ES-I3 (cell line): ENCODE data around the gene CCDC134.

ENCODE experiments used
- H3K36me3 ChIP-seq: 2 replicates; pipeline ENCODE4 v1.6.1; 2013; ENCODE audit warnings: mild to moderate bottlenecking, low read length, control low read depth, moderate library complexity; ENCODE audit not compliant: insufficient read depth
- H3K4me1 ChIP-seq: 2 replicates; pipeline ENCODE4 v1.6.1; 2013; ENCODE audit warnings: mild to moderate bottlenecking, control low read depth, low read length; ENCODE audit not compliant: insufficient read depth
- H3K9ac ChIP-seq: 2 replicates; pipeline ENCODE4 v1.6.1; 2013; ENCODE audit warnings: low read depth, mild to moderate bottlenecking, low read length, moderate library complexity
- H3K9me3 ChIP-seq: 2 replicates; pipeline ENCODE4 v1.6.1; 2013; ENCODE audit warnings: mild to moderate bottlenecking, low read length, moderate library complexity; ENCODE audit not compliant: control insufficient read depth, insufficient read depth

The CCDC134 gene

DNA sequence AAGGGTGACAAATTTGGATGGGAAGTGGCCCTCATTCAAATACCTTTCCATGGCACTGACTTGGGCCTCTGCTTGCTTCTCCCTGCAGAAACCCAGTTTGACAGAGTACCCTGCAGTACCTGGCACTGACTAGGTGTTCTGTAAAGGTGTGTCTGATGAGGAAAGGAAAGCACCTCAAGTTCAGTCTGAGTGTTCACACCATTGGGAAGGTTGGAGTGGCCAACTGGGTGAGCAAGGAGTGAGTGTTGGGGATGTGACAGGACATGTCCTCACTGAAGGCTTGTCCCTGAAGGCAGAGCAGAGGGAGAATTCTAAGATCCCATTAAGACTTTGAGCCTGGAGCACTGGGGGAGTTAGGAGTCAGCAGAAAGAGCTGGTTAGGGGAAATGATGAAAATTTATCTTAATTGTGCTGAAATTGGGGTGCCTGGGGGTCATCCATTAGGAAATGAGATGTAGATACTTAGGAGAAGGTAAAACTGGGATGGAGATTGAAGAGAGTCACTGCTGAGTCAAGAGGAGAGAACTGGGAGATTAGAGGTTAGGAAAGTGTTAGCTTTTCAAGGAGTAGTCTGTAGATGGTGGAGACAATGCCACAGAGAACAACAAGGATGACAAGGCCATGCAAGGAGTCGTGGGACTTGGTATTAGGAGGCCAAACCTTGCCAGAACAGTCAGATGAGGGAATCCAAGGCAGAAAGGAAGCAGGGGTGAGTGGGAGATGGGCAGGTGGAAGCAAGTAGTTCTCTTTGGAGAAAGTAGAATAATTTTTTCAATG lies 38.6 kb downstream of the CCDC134 start:
- H3K9me3 ChIP-seq, result no peaks in the 10 kb centered on the region
- H3K9ac ChIP-seq, result no peak overlapping the region
- H3K4me1 ChIP-seq, result peaks cover 8% of the 10 kb centered on the region
- H3K36me3 ChIP-seq, result peaks cover 31% of the 10 kb centered on the region

DNA sequence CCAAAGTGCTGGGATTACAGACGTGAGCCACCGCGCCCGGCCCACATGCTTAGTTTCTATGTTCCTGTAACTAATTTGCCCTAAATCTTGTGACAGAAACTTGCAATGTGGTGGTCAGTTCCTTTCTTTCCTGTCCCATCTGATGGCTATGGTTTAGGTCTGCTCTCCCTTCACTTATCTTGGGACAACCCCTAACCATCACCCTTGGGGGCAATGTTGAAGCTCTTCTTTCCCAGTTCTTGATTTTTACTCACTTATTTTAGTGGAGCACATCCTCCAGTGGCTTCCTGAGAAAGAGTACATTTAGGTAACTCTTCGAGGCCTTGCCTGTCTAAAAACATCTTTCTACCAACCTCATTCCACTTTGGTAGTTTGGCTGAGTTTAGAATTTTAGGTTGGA lies 39.7 kb downstream of the CCDC134 start:
- peaks cover 31% of the 10 kb centered on the region for H3K36me3 ChIP-seq
- H3K9me3 ChIP-seq, result no peaks in the 10 kb centered on the region
- peaks cover 9% of the 10 kb centered on the region for H3K4me1 ChIP-seq
- H3K9ac ChIP-seq, result no peak overlapping the region

DNA sequence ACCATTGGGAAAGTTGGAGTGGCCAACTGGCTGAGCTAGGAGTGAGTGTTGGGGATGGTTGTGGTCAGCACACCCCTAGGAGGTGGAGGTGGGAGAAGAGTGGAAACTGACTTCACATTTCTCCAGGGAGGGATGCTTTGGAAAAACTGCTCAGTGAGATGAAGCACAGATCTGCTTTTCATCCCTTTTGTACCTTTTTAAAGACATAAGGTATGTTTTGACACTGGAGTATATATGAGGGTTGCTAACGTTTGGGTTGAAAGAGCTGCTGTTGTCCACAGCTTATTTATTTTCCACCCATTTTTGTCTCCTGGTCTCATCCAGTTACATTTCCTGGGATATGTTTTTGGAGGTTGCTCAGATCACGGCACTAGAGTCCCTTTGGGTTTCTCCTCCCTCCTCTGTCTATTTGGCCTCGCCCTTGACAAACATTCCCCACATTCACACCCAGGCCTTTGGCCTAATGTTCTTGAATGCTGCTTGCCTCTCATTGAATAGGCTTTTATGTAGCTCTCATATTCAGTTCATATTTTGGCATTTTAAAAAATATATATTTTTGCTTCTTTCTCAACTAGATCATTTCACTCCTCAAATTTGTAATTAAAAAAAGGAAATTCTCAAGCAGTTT lies 40.7 kb downstream of the CCDC134 start:
- H3K4me1 ChIP-seq, result peaks cover 19% of the 10 kb centered on the region
- H3K9me3 ChIP-seq, result no peaks in the 10 kb centered on the region
- H3K9ac ChIP-seq, result no peak overlapping the region
- H3K36me3 ChIP-seq, result peaks cover 25% of the 10 kb centered on the region

DNA sequence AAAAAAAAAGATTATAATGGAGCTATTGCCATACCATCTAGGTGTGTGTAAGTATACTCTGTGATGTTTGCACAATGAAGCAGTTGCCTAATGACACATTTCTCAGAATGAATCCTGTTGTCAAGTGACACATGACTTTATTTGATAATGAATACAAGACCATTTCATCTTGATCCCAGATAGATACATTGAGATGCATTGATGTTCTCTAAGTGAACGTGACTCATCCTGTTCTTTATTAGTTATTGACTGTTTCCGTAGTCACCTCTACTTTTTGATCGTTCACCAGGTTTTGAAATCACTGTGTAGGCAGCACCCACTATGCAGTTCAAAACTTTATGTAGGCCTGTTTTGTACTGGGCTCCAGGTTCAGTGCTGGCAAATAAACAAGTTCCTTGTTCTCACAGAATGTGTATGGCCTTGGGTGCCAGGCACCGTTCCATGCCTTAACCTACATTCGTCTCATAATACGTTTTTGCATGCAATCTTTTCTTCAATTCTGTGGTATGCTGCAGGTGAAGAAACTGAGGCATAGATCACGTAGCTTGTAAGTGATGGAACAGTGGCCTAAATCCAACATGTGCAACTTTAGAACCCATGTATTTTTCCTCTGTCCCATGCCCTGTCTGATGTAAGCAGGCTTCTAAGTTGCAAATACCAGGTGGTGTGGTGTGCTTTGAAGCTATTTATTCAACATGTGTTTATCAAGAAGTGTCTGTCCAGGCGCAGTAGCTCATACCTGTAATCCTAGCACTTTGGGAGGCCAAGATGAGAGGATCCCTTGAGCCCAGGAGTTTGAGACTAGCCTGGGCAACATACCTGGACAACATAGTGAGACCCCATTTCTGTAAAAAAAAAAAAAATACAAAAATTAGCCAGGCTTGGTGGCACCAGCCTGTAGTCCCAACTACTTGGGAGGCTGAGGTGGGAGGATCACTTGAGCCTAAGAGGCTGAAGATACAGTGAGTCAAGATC lies 42.8 kb downstream of the CCDC134 start:
- H3K9ac ChIP-seq, result no peak overlapping the region
- H3K9me3 ChIP-seq, result no peaks in the 10 kb centered on the region
- H3K36me3 ChIP-seq, result peaks cover 15% of the 10 kb centered on the region
- H3K4me1 ChIP-seq, result peaks cover 30% of the 10 kb centered on the region

DNA sequence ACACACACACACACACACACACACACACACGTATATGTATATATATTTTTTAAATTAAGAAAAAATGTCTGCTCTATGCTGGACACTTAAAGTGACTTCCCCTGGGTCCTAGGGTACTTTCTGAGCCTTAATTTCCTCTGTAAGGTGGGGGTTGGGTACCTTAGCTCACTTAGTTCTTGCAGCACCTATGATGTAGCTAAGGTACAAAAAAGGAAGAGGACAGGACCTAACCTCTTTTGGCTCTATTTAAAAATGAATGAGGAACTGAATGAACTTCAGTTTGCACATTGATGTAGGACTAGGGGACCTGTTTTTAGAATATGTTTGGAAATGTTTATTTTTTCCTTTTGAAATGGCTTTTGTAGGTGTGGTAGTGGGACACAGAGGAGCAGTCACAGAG lies 43.6 kb downstream of the CCDC134 start:
- Histone ChIP-seq H3K4me1 (peaks cover 30% of the 10 kb centered on the region), H3K36me3 (peaks cover 15% of the 10 kb centered on the region), H3K9ac (no peak overlapping the region), H3K9me3 (no peaks in the 10 kb centered on the region)

DNA sequence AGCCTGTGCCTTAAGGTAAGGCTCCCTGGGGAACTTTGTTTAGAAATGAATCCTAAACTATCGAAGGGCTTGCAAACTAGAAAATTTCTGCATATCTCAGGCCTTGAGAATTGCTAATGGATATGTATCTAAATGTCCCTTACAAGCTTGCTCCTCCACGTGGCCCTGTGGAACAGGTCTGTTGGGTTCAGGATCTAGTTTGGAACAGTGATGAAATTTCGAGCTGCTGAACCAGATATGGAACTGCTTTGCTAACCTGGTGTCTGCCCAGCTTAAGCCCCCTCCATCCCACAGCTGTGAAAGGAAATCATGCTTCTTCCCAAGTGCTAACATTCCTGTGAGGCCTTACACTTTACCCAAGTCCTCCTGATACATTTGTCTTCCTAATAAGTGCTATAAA lies 44.0 kb downstream of the CCDC134 start:
- peaks cover 30% of the 10 kb centered on the region for H3K4me1 ChIP-seq
- no peak overlapping the region for H3K9ac ChIP-seq
- H3K9me3 ChIP-seq, result no peaks in the 10 kb centered on the region
- H3K36me3 ChIP-seq, result peaks cover 15% of the 10 kb centered on the region

DNA sequence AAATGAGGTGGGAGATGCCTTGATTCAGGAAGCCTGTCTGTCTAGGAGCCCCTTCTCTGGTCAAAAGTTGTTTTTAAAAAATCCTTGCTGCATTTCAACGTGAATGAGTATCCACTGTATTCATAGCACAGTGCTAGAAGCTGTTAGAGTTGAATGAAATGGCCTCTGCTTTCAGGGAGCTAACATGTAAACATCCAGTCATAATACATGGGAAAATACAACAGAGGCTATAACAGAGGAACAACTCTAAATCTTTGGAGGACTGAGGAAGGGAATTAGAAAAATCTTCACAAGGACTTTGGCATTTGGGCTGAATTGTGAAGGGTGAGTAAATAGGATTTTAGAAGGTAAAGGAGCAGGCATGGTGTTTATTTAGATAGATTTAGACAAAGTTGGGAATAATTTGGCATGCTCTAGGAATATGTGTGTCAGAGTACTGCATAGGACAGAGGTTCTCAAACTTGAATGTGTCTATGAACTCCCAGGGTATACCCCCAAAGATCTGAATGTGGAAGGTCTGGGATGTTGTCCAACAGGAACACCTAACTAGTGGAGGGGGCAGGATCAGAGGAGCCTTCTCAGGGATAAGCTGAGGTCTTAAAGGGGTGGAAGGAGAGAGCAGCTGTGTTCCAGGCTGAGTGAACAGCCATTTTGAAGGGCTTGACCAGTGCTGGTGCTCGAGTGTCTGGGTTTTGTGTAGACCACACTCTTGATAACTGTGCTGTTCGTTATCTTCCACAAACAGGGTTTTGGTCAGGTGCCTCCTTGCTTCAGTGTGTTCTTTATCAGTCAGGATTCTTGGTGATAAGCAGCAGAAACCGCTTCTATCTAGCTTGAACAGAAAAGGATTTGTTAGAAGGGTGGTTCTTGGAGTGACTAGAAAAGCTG lies 45.1 kb downstream of the CCDC134 start:
- peaks cover 15% of the 10 kb centered on the region for H3K36me3 ChIP-seq
- peaks cover 30% of the 10 kb centered on the region for H3K4me1 ChIP-seq
- no peak overlapping the region for H3K9ac ChIP-seq
- H3K9me3 ChIP-seq, result no peaks in the 10 kb centered on the region

DNA sequence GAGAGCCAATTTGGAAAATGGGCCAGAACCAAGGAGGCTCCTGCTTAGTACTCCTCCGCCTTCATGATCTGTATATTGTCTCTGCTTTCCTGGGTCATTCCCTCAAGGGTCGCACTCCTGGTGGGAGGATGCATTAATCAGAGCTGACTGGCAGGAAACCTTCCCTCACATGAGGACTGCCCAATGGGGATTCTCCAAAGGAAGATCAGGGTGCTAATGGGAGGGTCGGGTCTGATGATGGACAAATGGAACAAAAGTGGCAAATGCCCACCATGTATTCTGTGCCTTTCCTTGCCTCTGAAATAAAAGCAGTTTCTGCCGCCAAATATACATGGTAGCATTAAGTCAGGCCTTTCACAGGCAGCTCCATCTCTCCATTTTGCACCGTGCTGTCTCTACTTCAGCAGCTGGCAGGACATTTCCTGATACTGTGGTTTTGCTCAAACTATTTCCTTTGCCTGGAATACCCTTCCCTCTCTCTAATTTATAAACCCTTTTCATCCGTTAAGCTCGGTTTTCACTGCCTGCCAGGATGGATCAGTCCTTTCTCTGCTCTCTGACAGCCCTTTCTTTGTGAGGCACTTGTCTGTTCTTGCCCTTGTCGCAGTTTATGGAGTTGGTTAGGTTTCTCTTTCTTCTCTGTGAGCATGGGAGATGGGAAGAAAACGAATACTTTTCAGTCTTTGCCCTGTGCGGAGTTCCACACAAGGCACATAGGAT lies 45.9 kb downstream of the CCDC134 start:
- H3K4me1 ChIP-seq, result peaks cover 30% of the 10 kb centered on the region
- no peaks in the 10 kb centered on the region for H3K9me3 ChIP-seq
- H3K9ac ChIP-seq, result no peak overlapping the region
- H3K36me3 ChIP-seq, result peaks cover 13% of the 10 kb centered on the region

DNA sequence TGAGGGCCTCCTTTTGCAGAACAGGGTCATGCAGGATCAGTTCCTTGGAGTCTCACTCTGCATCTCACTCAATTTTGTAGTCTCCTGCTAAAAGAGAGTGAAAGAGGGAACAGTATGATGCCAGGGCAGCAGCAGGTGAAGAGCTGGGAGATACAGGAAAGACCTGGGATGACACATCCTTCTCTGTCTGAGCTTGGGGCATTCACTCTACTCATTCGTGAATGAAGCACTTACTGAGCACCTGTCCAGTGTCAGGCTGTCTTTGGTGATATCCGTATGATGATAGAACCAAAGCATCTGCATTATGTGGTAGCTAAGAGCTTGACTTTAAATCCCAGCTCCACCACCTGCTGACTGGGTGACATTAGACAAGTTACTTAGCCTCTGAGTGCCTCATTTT lies 46.8 kb downstream of the CCDC134 start:
- peaks cover 30% of the 10 kb centered on the region for H3K4me1 ChIP-seq
- H3K36me3 ChIP-seq, result peaks cover 9% of the 10 kb centered on the region
- H3K9me3 ChIP-seq, result no peaks in the 10 kb centered on the region
- H3K9ac ChIP-seq, result no peak overlapping the region

DNA sequence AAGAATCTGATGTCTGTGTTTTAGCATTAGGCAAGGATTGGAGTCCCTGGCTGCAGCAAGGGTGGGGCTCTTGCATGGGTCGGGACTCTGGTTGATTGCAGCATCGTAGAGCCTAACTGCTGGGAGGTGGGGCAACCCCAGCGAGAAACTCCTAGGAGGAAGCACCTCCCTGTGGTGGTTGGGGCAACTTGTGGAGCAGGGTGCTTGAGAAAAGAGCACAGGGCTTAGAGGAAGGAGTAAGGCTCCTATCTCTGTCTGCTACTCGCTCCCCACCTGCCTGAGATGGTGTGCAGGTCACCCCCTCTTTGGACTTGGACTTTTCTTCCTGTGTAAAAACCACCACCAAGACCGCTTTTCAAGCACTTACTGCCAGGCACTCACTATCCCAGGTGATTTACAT lies 48.0 kb downstream of the CCDC134 start:
- Histone ChIP-seq H3K36me3 (peaks cover 2% of the 10 kb centered on the region), H3K9ac (no peak overlapping the region), H3K9me3 (no peaks in the 10 kb centered on the region), H3K4me1 (peaks cover 30% of the 10 kb centered on the region)

DNA sequence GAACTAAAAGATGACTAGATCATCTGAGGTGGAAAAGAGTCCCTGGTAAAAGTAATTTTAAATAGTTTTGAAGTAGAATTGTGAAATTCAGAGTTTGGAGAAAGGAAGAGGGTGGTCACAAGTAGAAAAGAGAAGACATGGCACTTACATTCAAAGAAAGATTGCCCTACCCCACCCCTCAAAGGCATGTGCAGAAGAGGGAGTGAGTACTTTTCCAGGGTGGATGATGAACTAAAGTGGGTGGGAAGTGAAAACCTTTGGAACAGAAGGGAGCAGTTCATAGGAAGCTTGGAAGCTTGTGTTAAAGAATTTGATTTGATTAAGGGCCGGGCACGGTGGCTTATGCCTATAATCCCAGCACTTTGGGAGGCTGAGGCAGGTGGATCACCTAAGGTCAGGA lies 56.0 kb downstream of the CCDC134 start:
- no peaks in the 10 kb centered on the region for H3K9me3 ChIP-seq
- H3K4me1 ChIP-seq, result no peaks in the 10 kb centered on the region
- H3K36me3 ChIP-seq, result no peaks in the 10 kb centered on the region
- H3K9ac ChIP-seq, result no peak overlapping the region

DNA sequence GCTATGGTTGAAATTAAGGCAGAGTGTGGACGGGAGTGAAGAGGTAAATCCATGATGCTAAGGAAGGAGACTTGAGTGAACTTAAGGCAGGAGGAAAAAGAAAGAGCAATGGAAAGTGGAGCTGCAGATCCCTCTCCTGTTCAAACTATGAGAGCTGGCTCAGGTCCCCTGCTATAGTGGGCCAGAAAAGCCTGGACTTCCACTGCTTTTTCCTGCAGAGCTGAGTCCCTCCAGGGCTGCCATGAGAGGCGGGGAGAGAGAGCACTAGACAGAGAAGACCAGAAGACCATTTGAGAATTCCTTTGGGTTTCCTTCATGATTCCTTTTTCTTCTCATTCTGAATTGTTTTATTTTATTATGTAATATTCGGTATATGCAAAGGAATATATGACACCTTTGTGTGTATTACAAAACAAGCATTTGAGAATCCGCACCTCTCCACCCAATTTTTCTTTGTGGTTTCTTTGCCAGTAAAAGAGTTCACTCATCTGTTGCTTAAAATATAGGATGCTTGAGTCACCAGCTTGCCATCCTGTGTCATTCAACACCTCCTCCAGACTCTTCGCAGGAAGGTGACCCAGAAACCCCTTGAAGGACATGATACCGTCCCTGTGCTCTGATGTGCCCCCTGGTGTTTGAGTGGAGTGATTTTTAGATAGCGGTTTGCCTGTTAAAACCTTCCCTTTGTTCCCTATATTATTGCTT lies 56.8 kb downstream of the CCDC134 start:
- no peaks in the 10 kb centered on the region for H3K4me1 ChIP-seq
- H3K9ac ChIP-seq, result no peak overlapping the region
- no peaks in the 10 kb centered on the region for H3K36me3 ChIP-seq
- H3K9me3 ChIP-seq, result no peaks in the 10 kb centered on the region

DNA sequence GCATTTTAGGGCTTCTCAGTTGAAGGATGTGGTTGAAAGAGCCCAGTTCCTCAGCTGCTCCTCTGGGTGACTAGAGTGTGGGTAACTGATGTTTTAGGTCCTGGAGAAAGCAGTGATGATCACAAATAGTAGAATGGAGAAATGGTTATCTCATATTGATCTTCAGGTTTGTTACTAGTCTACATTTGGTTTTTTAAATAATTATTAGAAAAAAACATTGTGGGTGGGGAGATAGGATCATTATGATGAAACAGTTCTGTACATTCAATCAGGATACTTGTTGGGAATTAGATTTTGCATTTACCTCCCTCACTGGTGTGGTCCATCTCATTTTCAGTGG lies 57.4 kb downstream of the CCDC134 start:
- Histone ChIP-seq H3K9ac (no peak overlapping the region), H3K9me3 (no peaks in the 10 kb centered on the region), H3K36me3 (no peaks in the 10 kb centered on the region), H3K4me1 (no peaks in the 10 kb centered on the region)
